NK-92 (cell line): Measurements from ENCODE around the gene SHANK2.
"Not testable (repeated sequence)": the region's sequence is repeated elsewhere in the genome, so short reads cannot be mapped to it uniquely, and the experiment has no call there.

ENCODE experiments used
- DNase-seq: peaks from one replicate; lab custom pipeline; 2025; ENCODE audit not compliant: unreplicated experiment; lab: John Stamatoyannopoulos, UW

The SHANK2 gene

DNA sequence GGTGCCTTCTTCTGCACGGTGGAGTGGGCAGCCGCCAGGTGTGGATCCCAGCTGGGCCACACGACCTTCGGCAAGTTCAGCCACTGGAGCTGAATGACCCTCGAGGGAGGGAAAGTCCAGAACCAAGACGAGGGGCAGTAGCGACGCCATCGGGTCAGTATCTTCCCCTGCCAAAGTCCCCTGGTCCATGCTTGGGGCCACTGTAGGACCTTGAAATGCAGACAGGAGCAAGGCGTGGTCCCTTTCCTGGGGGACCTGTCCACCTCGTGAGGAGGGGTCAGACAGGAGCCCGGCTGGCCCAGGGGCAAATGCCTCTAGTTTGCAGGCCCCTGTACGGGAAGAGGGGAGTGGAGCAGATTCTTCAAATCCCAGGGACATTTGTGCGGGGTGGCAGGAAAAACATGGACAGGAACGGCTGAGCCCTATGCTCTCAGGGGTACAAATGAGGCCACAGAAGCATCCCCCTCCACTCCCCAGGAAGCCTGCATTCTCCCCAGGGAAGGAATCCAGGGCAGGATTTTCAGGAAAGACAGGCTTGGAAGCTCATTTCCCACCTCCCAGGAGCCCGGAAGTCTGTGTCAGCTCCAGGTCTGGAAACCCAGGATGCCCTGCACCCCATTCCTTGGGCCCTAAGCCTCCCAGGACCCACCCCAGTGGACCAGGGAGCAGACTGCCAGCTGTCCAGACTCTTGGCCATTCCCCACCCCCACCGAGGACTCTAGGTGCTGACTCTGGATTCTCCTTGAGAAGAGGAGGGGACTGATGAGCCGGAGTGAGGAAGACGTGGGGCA, 6.6 kb downstream of the SHANK2 start:
- no peak for DNase-seq

DNA sequence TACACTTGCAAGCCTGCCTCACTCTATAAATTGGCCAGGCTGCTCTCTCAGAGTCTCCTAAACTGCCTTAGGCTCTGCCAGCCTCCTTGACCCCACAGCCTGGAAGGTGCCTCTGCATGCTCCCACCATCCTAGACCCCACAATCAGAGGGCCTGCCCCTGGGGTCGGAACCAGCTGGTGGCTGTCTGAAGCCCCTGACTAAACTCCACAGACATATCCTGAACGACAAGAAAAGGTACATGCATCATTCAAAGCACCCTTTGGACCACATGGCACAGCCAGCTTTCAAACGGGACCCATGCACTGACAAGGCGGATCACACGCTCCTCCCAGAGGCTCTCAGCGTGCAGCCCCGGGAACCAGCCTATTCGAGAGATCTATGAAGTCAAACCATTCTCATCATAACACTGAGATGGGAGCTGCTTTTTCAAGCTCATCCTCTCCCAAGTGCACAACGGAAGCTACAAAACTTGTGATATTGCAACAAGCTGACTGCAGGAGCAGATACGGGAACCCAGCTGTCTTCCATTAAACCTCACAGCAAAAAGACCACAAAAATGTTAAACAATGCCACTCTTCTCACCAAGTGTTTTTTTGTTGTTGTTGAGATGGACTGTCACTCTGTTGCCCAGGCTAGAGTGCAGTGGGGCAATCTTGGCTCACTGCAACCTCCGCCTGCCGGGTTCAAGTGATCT, 8.1 kb downstream of the SHANK2 start:
- no peak for DNase-seq

DNA sequence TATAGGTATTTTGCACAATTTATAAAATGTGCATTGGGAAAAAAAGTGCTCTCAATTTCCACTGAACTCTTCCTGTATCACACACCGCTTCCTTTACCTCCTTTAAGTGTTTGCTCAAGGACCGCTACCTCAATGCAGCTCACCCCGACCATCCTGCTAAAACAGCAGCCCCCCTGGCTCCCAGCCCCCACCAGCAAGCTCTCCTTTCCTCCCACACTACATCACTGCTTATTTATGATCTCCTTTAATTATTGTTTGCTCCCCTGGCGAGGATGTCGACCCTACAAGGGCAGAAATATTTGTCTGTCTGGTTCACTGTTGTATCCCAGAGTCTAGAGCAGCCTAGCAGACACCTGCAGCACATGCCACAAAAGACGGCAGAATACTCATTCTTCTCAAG, 10.0 kb downstream of the SHANK2 start:
- no peak for DNase-seq

DNA sequence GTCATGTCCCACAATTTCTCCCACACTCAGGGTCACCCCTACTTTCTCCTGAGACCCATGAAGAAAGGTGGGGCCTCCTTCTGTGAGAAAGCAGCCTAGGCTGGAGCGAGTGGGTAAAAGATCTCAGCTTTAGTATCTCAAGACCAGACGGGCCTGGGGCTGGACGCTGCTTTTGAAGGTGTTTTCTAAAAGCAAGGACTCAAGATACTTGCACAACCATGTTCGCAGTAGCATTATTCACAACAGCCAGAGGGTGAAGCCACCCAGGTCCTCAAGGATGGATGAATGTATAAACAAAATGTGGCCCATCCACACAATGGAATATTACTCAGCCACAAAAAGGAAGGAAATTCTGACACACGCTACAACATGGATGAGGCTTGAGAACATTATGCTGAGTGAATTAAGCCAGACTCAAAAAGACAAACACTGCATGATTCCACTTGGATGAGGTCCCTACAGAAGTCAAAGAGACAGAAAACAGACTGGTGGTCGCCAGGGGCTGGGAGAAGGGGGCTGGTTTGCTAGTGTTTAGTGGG, 10.6 kb downstream of the SHANK2 start:
- DNase-seq: no peak

DNA sequence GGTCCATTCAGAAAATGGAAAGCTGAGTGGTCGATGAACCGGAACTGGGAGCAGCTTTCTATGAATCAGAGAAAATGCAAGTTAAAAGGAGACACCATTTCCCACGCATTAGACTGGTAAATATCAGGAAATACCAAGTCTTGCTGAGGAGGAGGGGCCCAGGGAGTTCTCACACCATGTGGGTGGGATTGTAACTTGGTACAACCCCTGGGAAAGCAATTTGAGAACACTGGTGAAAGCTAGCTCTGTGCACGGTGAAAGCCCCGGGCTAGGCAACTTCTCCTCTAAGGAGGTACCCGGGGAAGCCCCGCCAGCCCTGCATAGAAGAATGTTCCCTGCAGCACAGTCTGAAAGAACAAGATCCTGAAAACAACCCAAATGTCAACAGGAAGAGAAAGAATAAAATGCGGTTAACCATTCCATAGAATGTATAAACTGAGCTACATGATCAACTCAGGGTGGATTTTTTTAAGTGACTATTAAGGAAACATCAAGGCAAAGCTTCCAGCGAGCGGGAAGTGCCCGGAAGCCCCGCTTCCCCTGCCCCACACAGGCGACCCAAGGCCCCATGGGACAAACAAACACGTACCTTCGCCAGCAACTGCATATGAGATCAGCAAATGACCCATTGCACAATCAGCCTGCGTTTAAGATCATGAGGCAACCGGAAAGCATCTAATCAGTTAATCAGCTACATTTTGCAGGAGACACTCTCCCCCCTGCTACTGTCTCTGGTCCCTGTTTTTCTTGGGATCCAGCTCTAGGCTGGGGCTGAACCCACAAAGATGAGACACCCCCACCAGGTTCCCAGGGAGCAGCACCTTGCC, 11.3 kb downstream of the SHANK2 start:
- no peak for DNase-seq

DNA sequence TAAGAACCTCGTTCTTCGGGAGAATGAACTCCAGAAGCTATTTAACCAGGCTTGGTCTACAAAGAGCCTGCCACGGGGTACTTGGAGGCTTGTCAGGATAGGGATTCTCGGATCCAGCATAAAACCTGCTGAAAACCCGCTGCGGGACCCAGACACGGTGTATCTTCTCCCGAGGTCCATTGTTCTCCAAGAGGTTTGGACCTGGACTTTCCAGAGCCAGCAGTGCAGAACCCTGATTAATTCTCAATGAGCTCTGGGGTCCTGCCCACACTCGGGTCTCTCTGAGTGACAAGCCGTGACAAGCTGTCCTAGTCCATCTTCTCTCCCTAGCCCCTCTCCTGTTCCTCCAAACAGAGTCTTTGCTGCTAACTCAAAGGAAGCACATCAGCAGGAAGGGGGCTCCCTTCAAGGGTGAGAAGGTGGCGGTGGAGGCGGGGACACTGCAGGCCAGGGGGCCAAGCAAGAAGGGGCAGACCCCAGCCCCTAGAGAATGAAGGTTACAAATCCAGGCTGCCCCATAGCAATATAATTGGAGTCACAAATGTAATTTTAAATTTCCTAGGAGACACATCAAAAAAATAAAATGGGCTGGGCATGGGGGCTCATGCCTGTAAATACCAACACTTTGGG, 12.2 kb downstream of the SHANK2 start:
- DNase-seq: no peak

DNA sequence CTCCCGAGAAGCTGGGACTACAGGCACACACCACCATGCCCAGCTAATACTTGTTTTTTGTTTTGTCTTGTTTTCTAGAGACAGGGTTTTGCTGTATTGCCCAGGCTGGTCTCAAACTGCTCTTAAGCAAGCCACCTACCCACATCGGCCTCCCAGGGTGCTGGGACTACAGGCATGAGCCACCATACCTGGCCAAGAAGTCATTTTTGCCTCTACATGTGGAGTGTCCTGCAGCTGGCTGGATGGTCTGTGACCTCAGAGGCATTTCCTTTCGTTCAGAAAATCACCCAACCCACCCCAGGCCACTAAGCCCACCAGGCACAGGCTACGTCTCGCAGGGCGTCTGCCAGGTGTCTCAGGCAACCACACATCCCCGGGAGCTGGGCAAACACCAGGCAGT, 12.8 kb downstream of the SHANK2 start:
- DNase-seq: no peak

DNA sequence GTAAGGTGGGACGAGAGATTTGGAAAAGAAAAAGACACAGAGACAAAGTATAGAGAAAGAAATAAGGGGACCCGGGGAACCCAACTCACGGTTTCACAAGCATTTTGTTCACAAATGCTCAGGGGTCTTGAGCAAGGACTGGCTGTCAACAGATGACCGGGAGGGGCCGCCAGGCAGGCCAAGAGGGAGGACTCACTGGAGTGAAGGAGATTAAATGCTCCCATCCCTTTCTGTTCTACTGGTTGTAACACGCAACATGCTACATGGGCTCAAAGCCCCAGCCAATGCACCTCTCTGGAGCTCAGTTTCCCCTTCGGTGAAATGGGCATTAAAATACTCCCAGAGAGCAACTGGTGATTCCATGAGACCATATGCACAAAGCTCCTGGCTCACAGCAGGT, 13.4 kb downstream of the SHANK2 start:
- DNase-seq: no peak

DNA sequence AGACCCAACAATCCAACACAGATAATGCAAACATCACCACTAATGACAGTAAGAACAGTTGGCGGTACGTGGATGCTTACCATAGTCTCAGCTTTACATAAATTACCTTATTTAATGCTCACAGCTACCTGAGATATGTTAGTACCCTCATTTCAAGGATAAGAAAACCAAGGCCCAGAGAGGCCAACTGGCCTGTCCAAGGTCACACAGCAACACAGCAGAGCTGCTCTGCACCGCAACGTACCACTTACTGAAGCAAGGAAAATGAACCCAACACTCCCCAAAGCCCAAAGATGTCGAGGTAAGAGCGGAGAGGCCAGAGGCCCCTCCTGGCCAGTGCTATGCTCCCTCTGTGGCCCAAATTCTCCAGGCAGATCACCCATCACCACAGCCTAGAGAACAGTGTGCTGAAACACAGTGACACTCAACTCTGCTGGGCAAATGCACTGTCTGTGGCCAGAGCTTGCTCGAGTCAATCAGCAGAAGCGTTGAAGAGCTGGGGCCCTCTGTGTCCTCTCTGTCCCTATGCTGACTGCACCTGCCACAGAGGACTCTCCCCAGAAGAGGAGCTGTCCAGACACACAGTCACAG, 14.0 kb downstream of the SHANK2 start:
- no peak for DNase-seq

DNA sequence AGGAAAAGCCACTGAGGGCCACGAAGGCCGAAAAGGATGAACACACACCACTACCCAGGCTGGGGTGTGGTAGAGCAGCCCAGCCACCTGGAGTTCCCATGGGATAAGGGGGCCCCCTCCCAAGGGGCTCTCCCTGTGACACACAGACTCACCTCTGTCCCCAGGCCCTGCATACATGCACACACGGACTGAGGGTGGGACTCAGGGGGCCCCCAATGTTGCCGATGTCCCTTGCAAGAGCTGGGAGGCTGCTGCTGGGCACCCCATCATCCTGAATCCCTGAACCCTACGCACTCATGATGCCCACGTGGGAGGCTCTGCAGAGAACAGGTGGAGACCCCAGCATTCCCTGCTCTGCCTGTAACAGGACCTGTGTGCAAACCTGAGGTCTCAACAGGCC, 14.5 kb downstream of the SHANK2 start:
- DNase-seq: no peak

DNA sequence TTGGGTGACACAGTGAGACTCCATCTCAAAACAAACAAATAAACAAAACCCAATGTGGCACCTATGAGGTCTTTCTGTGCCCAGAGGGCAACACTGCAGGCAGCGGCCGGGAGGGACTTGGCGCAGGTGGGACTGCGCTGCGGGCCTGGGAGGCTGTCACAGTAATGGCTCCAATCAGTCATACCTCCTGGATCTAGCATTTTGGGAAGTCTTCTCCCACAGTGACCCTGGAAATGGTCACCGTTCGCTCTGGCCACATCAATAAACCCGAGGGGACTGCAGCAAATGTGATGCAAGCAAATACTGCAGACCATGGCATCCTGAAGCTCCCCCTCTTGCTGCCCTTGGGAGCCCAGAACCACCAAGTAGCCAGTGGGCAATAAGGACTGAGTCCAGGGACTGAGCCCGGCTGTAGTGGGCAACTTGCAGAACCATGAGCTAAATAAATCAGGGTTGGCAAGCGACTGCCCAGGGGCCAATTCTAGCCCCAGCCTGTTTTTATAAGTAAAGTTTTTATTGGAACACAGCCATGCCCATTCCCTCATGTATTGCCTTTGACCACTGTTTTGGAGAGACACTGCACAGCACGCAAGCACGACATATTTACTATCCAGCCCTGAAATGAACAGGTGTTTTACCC, 15.4 kb downstream of the SHANK2 start:
- DNase-seq: no peak

DNA sequence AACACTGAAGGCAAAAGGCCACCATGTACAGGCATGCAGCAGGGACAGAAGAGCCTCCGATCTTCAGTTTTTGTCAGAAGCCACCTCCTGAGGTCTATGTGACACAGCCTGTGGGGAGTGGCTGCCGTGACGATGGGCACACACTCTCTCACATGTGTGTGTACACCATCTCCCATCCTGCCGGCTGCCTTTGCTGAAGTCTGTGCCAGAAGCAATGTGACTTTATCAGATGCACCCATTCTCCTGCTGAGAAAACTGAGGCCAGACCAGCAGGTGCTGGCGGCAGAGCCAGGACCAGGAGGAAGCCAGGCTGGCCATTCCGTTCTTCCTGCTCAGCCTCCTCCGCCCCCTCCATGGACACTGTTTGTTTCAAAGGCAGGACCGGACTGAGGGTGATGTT, 16.7 kb downstream of the SHANK2 start:
- DNase-seq: no peak

DNA sequence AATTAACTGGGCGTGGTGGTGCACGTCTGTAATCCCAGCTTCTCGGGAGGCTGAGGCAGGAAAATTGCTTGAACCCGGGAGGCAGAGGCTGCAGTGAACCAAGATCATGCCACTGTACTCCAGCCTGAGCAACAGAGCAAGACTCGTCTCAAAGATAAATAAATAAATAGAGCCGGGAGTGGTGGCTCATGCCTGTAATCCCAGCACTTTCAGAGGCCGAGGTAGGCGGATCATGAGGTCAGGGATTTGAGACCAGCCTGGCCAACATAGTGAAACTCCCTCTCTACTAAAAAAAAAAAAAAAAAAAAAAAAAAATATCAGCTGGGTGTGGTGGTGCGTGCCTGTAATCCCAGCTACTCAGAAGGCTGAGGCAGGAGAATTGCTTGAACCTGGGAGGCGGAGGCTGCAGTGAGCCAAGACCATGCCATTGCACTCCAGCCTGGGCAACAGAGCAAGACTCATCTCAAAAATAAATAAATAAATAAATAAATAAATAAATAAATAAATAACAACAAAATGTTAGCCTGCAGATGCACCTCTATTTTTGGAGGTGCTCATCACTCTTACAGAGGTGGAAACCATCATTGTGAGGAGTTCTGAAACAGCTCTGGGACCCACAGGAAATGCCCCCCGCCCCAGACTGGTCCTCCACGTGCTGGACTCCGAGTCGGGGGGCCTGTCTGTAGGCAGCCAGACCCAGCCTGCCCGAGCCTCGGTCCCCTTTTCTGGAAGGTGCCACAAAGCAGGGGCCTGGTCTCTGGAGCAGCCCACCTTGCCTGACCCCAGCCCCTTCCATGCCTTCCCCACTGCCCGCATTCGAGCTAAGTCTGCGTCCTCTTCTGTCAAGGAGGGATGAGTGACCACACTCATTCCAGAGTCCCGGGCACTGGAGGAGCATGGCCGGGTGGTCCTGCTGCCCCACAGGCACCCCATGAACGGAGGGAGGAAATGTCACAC, 18.2 kb downstream of the SHANK2 start:
- not testable (repeated sequence) for DNase-seq

DNA sequence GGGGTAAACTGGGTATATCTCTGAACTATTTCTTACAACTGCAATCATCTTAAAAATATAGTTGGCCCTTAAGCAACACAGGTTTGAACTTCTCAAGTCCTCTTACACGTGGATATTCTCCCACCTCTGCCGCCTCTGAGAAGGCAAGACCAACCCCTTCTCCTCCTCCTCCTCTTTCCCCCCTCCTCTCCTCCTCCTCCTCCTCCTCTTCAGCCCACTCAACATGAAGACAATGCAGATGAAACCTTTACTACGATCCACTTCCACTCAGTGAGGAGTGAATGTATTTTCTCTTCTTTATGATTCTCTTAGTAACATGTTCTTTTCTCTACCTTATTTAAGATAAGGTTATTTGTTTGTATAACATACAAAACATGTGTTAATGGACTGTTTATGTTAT, 20.0 kb downstream of the SHANK2 start:
- no peak for DNase-seq

DNA sequence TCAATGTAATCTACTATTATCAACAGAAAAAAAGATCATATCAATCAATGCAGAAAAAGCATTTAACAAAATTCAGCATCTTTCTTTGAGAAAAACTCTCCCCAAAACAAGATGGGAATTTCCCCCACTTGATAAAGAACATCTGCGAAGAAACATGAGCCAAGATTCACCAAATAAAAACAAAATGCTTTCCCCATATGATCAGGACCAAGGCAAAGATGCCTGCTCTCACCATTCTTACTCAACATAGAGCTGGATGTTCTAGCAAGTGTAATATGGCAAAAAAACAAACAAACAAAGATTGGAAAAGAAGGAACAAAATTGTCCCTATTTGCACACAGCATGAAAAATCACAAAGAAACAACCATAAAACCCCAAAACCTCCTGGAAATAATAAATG, 23.4 kb downstream of the SHANK2 start:
- no peak for DNase-seq

DNA sequence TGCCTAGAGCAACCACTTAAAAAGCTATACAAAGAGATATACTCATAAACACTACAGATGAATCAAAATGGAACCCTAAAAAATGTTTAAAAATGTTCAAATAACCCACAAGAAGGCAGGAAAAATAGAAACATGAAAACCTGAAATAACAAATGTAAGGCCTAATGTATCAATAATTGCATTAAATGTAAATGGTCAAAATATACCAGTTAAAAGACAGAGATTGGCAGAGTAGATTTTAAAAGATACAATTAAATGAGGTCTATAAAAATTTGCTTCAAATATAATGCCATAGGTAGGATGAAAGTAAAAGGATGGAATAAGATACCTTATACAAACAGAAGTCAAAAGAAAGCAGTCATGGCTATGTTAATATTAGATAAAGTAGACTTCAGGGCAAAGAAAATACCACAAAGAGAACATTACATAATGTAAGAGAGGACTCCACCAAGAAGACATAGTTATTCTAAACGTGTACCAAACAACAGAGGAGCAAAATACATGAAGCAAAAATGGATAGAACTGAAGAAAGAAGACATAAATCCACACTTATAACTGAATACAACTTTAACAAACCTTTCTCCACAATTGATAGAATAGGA, 25.2 kb downstream of the SHANK2 start:
- no peak for DNase-seq

DNA sequence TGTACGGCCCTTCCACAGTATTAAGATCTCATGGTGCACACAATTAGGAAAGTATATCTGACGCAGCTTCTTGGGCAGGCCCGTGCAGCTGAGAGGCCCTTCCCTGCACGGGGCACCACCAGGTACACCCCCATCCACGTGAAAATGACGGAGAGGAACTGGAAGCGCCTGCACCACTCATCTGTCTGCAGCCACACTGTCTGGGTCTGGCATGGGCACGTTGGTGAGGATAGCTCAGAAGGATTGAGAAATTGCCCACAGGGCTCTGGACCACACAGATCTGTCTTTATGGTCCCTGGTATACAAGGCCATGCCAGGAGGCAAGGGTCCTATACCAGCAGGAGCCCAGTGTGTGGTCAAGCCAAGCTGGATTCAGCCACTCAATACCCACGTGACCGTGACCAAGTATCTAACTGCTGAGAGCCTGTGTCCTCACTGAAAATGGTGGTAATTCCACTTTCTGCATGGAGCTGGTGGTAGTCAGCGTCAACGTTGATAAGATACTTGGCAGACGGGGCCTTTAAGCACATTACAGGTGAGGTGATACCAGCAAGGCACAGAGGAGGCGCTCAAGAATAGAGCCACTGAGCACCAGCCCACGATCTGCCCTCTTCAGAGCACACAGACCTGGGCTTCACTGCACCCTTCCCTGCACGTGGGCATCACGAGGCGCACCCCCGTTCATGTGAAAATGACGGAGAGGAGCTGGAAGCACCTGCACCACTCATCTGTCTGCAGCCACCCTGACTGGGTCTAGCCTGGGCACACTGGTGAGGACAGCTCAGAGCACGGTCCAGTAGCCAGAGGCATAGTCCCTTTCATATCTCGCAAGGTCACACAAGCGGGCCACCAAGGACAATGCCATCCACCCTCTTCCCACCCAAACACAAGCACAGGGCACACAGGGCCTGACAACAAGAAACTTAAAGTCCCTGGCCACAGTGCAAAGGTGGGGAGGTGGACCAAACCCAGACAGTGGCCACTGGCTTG, 28.4 kb downstream of the SHANK2 start:
- DNase-seq: no peak

DNA sequence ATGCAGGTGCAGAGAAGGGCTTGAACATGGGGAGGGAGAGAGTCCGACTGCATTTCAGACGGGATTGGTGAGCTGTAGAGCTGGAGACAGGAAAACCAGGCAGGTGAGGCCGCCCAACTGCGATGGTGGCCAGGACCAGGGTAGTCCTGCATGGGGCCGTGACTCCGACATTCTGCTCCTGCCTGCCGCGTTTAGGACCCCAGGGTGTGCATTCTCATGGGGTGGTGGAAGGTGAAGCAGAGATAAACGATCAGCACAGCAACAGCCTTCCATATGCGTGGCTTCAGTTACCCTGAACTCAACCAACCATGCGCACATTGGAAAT, 29.3 kb downstream of the SHANK2 start:
- no peak for DNase-seq
